A673 (cell line): ENCODE results near the gene ZSCAN18.

Source experiments
- EZH2 ChIP-seq: fragments of 200-600 bp; sonication (generic); IDR thresholded peaks from 2 replicates; pipeline ENCODE4 v1.6.1; 2017; ENCODE audit warnings: borderline replicate concordance, low read depth, mild to moderate bottlenecking, mixed read lengths, antibody characterized with exemption, low read length; ENCODE audit not compliant: poor library complexity, severe bottlenecking
- TF ChIP-seq, protein P1 (sequence below): fragments of 300-800, 200-600 bp; sonication (generic); conservative IDR thresholded peaks from 2 replicates; pipeline ENCODE4 v1.5.1; 2017; ENCODE audit warnings: low read depth, mild to moderate bottlenecking, antibody characterized with exemption, low read length, moderate library complexity, mixed read lengths

- TF ChIP-seq, protein P1, sequence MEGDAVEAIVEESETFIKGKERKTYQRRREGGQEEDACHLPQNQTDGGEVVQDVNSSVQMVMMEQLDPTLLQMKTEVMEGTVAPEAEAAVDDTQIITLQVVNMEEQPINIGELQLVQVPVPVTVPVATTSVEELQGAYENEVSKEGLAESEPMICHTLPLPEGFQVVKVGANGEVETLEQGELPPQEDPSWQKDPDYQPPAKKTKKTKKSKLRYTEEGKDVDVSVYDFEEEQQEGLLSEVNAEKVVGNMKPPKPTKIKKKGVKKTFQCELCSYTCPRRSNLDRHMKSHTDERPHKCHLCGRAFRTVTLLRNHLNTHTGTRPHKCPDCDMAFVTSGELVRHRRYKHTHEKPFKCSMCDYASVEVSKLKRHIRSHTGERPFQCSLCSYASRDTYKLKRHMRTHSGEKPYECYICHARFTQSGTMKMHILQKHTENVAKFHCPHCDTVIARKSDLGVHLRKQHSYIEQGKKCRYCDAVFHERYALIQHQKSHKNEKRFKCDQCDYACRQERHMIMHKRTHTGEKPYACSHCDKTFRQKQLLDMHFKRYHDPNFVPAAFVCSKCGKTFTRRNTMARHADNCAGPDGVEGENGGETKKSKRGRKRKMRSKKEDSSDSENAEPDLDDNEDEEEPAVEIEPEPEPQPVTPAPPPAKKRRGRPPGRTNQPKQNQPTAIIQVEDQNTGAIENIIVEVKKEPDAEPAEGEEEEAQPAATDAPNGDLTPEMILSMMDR, result no peak
- no peak for TF ChIP-seq EZH2
Measured at GRCh38 chr19:58096884-58097283, 1.1 kb downstream of the ZSCAN18 start.
